SU-DHL-6 (cell line): ENCODE results near the gene DVL1.

Source experiments
- H2AFZ ChIP-seq: fragments of 200-600 bp; sonication (generic); 2 replicates; pipeline ENCODE4 v1.6.1; 2014; ENCODE audit warnings: low read depth, mild to moderate bottlenecking, moderate library complexity, mixed read lengths, antibody characterized with exemption, low read length; ENCODE audit not compliant: severe bottlenecking
- H3F3A ChIP-seq: fragments of 200-600 bp; shearing (Covaris generic); 2 replicates; pipeline ENCODE4 v1.6.0; 2016; ENCODE audit warnings: antibody characterized with exemption, mild to moderate bottlenecking; ENCODE audit not compliant: insufficient read depth
- H3K27ac ChIP-seq: fragments of 200-600 bp; sonication (generic); 2 replicates; pipeline ENCODE4 v1.5.1; 2016; ENCODE audit warnings: low read depth, mild to moderate bottlenecking, low read length, moderate library complexity, mixed read lengths
- H3K27me3 ChIP-seq: fragments of 200-600 bp; sonication (generic), shearing (Covaris generic); 2 replicates; pipeline ENCODE4 v1.6.0; 2014; ENCODE audit warnings: mild to moderate bottlenecking, low read length
- H3K36me3 ChIP-seq: fragments of 200-600 bp; sonication (generic); 2 replicates; pipeline ENCODE4 v1.6.1; 2014; ENCODE audit warnings: mild to moderate bottlenecking, low read length, mixed read lengths
- H3K4me2 ChIP-seq: fragments of 300-600, 200-600 bp; shearing (Covaris generic), sonication (generic); 2 replicates; pipeline ENCODE4 v1.6.0; 2014; ENCODE audit warnings: low read length, low read depth, mild to moderate bottlenecking; ENCODE audit not compliant: poor library complexity, severe bottlenecking
- H3K4me3 ChIP-seq: fragments of 200-600 bp; sonication (generic); 2 replicates; pipeline ENCODE4 v1.5.1; 2014; ENCODE audit warnings: antibody characterized with exemption, low read length, mild to moderate bottlenecking, mixed read lengths; ENCODE audit not compliant: insufficient read depth, poor library complexity, severe bottlenecking
- H3K79me2 ChIP-seq: fragments of 200-600 bp; sonication (generic); 2 replicates; pipeline ENCODE4 v1.6.1; 2014; ENCODE audit warnings: mild to moderate bottlenecking, low read length, moderate library complexity; ENCODE audit not compliant: insufficient read depth
- H3K9ac ChIP-seq: fragments of 200-600 bp; sonication (generic); 2 replicates; pipeline ENCODE4 v1.7.0; 2014; ENCODE audit warnings: mild to moderate bottlenecking, low read length
- H3K9me2 ChIP-seq: fragments of 200-600 bp; sonication (generic); replicated peaks from 2 replicates; pipeline ENCODE4 v1.6.1; 2014; ENCODE audit warnings: low read length; ENCODE audit not compliant: insufficient read depth
- H3K9me3 ChIP-seq: fragments of 200-600 bp; sonication (generic); 2 replicates; pipeline ENCODE4 v1.6.1; 2014; ENCODE audit warnings: low read length, mixed read lengths; ENCODE audit not compliant: insufficient read depth
- H4K20me1 ChIP-seq: fragments of 200-600 bp; sonication (generic); 2 replicates; pipeline ENCODE4 v1.6.1; 2014; ENCODE audit warnings: low read depth, mild to moderate bottlenecking, antibody characterized with exemption, low read length, moderate library complexity, mixed read lengths
- EZH2phosphoT487 ChIP-seq: fragments of 200-600 bp; sonication (generic), shearing (Covaris generic); conservative IDR thresholded peaks from 2 replicates; pipeline ENCODE4 v1.6.1; 2018; ENCODE audit warnings: mild to moderate bottlenecking, antibody characterized with exemption, low read length, moderate library complexity, mixed read lengths
- TF ChIP-seq, protein P1 (sequence below): fragments of 200-600 bp; sonication (generic); IDR thresholded peaks from one replicate; pipeline ENCODE4 v1.5.1; 2017; ENCODE audit warnings: antibody characterized with exemption, mild to moderate bottlenecking, low read length, moderate library complexity; ENCODE audit not compliant: insufficient read depth, poor library complexity, severe bottlenecking

The DVL1 gene

DNA sequence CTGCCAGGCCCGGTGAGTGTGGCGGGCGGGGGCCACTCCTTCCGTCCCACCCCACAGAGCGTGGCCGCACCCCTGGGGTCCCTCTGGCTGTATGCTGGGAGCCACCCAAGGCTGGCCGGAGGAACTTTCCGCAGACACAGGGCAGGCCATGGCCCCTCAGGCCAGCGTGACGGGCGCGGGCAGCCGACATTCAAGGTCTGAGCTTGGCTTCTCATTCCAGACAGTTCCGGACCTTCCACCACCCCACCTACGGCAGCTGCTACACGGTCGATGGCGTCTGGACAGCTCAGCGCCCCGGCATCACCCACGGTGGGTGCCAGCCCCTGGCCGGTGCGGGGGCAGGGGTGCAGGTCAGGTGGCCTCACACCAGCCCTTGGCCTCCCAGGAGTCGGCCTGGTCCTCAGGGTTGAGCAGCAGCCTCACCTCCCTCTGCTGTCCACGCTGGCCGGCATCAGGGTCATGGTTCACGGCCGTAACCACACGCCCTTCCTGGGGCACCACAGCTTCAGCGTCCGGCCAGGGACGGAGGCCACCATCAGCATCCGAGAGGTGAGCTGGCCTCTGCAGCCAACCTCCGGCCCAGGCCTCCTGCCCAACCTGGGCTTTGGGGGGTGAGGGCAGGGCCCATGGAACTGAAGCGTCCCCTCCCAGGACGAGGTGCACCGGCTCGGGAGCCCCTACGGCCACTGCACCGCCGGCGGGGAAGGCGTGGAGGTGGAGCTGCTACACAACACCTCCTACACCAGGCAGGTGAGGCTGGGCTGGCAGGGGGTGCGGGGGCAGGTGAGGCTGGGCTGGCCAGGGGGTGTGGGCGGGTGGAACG lies 61.7 kb downstream of the DVL1 start:
- Histone ChIP-seq H4K20me1 (no peaks in the 10 kb centered on the region), H3K4me2 (no peak overlapping the region), H3K4me3 (no peak overlapping the region), H3K27ac (no peak overlapping the region), H3K9me3 (no peaks in the 10 kb centered on the region), H3F3A (no peaks in the 10 kb centered on the region), H3K9ac (no peak overlapping the region), H2AFZ (no peak overlapping the region), H3K27me3 (no peaks in the 10 kb centered on the region), H3K9me2 (no peaks in the 10 kb centered on the region), H3K79me2 (no peaks in the 10 kb centered on the region), H3K36me3 (no peaks in the 10 kb centered on the region)
- no peak for TF ChIP-seq EZH2phosphoT487
- TF ChIP-seq, protein P1, sequence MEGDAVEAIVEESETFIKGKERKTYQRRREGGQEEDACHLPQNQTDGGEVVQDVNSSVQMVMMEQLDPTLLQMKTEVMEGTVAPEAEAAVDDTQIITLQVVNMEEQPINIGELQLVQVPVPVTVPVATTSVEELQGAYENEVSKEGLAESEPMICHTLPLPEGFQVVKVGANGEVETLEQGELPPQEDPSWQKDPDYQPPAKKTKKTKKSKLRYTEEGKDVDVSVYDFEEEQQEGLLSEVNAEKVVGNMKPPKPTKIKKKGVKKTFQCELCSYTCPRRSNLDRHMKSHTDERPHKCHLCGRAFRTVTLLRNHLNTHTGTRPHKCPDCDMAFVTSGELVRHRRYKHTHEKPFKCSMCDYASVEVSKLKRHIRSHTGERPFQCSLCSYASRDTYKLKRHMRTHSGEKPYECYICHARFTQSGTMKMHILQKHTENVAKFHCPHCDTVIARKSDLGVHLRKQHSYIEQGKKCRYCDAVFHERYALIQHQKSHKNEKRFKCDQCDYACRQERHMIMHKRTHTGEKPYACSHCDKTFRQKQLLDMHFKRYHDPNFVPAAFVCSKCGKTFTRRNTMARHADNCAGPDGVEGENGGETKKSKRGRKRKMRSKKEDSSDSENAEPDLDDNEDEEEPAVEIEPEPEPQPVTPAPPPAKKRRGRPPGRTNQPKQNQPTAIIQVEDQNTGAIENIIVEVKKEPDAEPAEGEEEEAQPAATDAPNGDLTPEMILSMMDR: no peak

DNA sequence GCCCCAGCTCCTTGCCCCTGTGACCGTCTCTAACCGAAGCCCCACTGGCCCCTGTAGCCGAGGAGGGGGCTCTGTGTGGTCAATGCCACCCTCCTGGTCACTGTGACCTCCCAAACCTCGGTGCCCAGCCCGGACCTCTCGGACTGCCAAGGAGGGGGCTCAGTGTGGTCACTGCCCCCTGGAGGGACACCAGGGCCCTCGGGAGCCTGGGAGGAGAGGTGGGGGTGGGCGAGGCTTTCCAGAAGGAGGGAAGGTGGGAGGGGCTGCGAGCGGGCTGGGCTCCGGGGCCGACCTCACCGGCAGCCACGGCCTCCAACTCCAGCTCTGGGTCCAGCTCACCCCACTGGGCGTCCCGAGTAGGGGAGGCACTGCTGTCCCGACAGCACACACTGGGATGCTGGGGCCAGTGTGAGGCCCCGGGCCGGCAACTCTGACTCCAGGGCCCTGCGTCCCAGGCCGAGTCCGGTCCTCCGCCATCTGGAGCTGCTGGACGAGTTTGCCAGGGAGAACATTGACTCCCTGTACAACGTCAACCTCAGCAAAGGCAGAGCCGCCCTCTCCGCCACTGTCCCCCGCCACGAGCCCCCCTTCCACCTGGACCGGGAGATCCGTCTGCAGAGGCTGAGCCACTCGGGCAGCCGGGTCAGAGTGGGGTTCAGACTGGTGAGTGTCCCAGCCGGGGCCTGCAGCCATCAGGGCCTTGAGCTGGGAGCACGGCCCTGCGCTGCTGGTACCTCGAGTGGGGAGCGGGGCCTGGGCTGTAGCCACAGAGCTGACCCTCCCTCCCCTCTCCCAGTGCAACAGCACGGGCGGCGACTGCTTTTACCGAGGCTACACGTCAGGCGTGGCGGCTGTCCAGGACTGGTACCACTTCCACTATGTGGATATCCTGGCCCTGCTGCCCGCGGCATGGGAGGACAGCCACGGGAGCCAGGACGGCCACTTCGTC lies 62.6 kb downstream of the DVL1 start:
- H3K27me3 ChIP-seq: no peaks in the 10 kb centered on the region
- no peak overlapping the region for H3K9ac ChIP-seq
- no peaks in the 10 kb centered on the region for H3K9me2 ChIP-seq
- no peak overlapping the region for H2AFZ ChIP-seq
- no peaks in the 10 kb centered on the region for H3F3A ChIP-seq
- H4K20me1 ChIP-seq: no peaks in the 10 kb centered on the region
- no peaks in the 10 kb centered on the region for H3K79me2 ChIP-seq
- H3K36me3 ChIP-seq: no peaks in the 10 kb centered on the region
- no peak overlapping the region for H3K27ac ChIP-seq
- no peak overlapping the region for H3K4me3 ChIP-seq
- H3K4me2 ChIP-seq: no peak overlapping the region
- no peaks in the 10 kb centered on the region for H3K9me3 ChIP-seq
- TF ChIP-seq EZH2phosphoT487: no peak
- TF ChIP-seq, protein P1: no peak

DNA sequence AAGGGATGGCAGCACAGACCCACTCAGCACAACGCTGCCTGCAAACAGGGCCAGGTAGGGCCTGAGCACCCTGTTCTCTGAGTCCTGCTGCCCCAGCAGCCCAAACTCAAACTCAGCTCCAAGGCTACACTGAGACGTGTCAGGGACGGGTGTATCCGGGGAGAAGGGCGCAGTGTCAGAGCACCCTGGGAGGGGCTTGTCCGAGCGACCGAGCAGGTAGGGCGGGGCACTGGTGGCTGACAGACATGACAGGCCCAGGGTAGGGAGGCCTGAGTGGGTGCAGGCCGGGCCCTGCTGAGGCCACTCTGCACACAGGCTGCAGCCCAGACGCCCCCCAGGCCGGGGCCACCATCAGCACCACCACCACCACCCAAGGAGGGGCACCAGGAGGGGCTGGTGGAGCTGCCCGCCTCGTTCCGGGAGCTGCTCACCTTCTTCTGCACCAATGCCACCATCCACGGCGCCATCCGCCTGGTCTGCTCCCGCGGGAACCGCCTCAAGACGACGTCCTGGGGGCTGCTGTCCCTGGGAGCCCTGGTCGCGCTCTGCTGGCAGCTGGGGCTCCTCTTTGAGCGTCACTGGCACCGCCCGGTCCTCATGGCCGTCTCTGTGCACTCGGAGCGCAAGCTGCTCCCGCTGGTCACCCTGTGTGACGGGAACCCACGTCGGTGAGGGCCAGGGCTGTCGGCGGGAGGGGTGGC lies 63.5 kb downstream of the DVL1 start:
- Histone ChIP-seq H3K4me3 (no peak overlapping the region), H3K4me2 (no peak overlapping the region), H3K9me3 (no peaks in the 10 kb centered on the region), H3K36me3 (no peaks in the 10 kb centered on the region), H3K9ac (no peak overlapping the region), H3K27me3 (no peaks in the 10 kb centered on the region), H2AFZ (no peak overlapping the region), H3K9me2 (no peaks in the 10 kb centered on the region), H4K20me1 (no peaks in the 10 kb centered on the region), H3F3A (no peaks in the 10 kb centered on the region), H3K79me2 (no peaks in the 10 kb centered on the region), H3K27ac (no peak overlapping the region)
- TF ChIP-seq EZH2phosphoT487: no peak
- TF ChIP-seq, protein P1: no peak
